HG02852 (cell line): ENCODE measurements around the gene NR2F1-AS1.
"Not testable (repeated sequence)": the region's sequence is repeated elsewhere in the genome, so short reads cannot be mapped to it uniquely, and the experiment has no call there.

ENCODE experiments used
- ATAC-seq: cut with Tn5 transposase; IDR thresholded peaks from one replicate; pipeline ENCODE4 v1.9.1; 2021; ENCODE audit warnings: mild to moderate bottlenecking, moderate library complexity; ENCODE audit not compliant: unreplicated experiment

Gene NR2F1-AS1

GRCh38 chr5:93395971-93396379 is 185.0 kb downstream of the NR2F1-AS1 start:
- no peak for ATAC-seq

GRCh38 chr5:93395010-93395409 is 186.0 kb downstream of the NR2F1-AS1 start:
- no peak for ATAC-seq

GRCh38 chr5:93394301-93394700 is 186.7 kb downstream of the NR2F1-AS1 start:
- no peak for ATAC-seq

DNA sequence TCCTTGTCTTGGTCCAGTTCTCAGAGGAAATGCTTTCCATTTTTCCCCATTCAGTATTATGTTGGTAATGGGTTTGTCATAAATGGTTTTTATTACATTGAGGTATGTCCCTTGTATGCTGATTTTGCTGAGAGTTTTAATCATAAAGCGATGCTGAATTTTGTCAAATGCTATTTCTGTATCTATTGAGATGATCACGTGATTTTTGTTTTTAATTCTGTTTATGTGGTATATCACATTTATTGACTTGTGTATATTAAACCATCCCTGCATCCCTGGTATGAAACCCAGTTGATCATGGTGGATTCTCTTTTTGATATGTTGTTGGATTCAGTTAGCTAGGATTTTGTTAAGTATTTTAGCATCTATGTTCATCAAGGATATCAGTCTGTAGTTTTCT is 189.8 kb downstream of the NR2F1-AS1 start:
- ATAC-seq, result not testable (repeated sequence)

DNA sequence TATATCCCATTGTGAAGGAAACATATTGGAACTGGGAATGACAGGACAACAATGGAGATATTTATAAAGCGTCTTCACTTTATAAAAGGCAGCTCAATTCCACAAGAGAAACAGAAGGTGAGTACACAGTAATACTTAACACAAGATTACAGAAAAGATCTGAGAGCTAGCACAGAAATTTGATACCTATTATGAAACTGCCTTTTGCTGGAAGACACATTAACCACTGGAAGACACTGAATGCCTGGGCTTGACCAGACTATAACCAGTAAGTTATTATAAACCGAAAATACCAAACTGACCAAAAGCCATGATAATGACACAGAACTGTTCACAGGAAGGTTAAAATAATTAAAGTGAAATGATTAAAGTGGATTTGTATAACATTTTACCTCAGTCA is 195.4 kb downstream of the NR2F1-AS1 start:
- ATAC-seq, result no peak

GRCh38 chr5:93384995-93385394 is 196.0 kb downstream of the NR2F1-AS1 start:
- ATAC-seq, result no peak

GRCh38 chr5:93384026-93384425 is 197.0 kb downstream of the NR2F1-AS1 start:
- ATAC-seq, result no peak

DNA sequence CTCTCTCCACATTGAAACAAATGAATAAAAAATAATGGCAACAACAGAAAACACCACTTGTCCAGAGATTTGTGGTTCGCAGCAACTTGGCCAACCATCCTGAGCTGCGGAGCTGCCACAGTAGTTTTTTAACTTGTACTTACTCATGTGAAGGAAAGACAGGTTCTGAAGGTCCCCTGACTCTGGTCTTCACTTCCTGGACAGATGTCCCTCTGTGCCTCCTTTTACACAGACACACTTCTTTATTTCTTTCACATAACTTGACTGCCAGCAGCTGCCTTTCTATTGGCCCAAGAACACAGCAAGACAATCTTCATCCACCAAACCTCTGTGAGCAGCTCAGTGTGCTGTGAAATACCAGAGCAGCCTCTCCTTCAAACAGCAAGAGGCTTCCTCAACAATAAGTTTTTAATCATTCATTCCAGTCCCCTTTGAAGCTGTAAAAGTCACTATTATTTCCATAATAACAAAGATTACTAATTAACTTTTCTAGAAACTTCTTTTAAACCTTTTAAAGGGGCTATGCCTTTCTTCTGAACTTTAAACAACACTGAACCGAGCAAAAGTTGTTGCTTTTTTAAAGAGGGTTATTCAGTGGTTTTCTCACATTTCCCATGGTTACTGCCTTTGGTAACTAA is 198.7 kb downstream of the NR2F1-AS1 start:
- no peak for ATAC-seq

DNA sequence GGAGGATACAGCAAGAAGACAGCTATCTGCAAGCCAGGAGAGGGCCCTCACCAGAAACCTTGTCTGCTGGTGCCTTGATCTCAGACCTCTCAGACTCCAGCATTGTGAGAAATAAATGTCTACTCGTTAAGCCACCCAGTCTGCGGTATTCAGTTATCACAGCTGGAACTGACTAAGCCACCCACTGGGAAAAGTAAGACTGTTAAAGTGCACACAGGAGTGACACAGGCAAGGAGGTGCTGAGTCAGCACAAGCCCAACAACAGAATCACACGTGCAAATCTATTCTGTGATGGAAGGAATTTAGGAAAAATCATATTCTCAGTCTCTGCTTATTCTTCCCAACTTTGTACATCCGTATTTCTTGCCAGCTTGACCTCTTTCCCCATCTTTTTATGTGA is 200.0 kb downstream of the NR2F1-AS1 start:
- no peak for ATAC-seq

- ATAC-seq, result no peak
These were observed 202.9 kb downstream of the NR2F1-AS1 start for GRCh38 chr5:93378073-93378472.

DNA sequence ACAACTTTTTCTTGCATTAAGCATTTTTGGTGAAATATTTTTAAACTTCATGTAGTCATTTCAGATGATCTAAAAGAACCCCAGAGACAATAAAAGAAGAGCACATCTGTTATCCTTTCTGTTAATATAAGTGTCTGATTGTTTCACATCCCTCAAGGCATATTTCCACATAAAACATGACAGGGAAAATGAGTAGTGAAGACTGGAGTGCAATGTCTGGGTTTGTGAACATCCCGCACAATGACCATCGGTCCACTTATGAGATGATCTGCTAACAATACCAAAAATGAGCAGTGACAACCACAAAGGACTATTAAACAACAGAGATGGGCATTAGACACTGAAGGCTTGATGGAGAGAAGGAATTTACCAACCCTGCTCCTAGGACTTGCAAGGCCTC is 209.1 kb downstream of the NR2F1-AS1 start:
- no peak for ATAC-seq

DNA sequence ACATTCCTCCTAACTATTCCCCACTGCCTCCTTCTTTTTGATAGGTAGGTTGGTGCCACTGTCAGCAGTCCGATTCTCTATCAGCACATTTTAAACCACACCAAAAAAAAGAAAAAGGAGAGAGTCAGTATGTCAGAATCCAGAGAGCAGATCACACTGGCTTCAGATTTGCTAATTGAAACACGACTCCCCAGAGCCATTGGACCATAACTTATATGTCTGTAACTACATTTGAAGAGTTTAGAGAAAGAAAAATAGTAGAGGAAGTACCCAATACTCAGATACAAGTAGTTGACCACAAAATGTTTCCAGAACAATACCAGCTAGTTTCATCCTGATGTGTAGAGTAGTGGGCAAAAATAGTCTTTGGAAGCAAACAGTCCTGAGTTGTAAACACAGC is 216.6 kb downstream of the NR2F1-AS1 start:
- ATAC-seq, result no peak

DNA sequence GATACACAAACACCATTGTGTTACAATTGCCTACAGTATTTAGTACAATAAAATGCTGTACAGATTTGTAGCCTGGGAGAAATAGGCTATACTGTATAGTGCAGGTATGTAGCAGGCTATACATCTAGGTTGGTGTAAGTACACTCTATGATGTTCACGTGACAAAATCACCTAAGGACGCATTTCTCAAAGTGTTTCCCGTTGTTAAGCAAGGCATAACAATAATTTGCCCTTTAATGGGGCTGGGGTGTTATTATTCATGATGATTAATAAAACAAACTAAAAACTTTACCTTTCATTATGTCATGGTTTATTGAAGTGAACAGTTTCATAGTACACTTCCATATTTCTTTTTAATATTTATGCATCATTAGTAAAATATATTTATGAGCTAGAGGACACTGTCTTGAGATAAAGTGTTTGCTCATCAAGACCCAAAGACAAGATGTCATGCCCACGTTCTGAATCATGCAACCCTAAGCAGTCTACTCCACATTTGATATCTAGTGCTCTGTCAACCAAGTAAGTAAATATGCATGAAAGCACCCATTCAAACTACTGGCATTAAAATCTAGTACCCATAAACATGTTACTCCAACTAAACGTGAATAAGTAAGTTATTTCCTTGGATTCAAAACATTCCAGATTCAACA is 220.5 kb downstream of the NR2F1-AS1 start:
- ATAC-seq, result no peak

DNA sequence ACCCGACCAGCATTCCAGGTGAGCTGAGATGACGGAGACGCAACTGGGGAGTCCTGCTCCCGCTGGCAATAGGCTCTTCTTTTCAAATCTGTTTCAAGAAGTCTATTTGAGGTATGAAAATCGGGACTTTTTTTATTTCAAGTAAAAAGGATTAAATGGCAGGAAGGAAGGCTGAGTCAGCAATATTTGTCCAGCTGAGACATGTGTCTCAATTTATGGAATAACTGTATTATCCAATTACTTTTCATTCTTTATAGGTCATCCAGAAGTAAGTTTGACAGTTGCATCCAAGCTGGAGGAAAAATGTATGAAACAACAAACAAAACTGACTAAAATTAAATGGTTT is 221.1 kb downstream of the NR2F1-AS1 start:
- no peak for ATAC-seq
